HG03139 (cell line): Measurements from ENCODE around the gene RSU1.

Source experiments
- ATAC-seq: cut with Tn5 transposase; IDR thresholded peaks from one replicate; pipeline ENCODE4 v1.9.1; 2021; ENCODE audit not compliant: unreplicated experiment

RSU1 gene

DNA sequence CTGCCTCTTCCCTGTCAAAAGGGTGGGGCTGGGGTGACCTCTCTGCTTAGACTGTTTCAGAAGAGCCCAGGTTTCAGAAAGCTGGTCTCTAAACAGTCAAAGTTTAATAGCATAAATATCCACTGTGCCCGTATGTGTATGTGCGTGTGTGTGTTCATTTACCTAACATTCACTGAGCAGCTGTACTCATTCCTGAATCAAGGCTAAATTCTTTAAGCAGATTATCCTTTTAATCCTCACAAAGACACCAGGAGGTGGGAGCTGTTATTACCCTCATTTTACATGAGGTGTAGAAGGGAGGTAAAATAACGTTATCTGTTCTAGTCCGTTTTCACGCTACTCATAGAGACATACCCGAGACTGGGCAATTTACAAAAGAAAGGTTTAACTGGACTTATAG, 72.2 kb downstream of the RSU1 start:
- no peak for ATAC-seq

DNA sequence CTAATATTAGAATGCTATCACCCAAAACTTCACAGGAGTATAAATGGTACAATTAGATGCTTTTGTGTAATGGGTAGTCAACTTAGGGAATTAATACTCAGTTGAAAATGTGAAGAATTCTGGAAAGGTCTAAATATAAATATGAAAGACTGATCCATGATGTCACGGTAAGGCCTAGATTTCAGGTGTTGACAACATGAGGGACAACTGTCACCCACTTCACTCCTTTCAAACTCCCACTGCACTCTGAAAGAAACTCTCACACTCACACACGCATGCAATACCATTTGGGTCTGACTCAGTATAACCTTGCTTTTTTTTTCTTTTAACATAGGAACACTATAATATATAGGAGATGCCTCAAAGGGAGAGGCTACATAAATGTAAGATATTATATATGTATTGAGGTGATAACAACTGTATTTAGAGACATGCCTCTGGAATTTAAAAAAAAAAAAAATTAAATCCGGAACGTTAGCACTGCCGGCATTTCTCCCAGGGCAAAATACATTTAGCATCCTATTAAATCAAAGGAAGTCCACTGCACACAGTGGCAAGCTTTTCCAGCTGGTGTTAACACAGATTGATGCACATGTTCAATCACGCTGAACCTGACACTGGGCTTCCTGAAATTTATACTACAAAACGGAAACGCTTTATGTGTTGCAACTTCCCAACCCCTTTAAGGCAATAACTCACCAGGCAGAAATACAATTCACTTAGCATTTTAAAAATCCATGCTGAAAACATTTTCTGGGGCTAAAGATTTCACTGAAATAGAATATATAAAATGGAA, 74.9 kb downstream of the RSU1 start:
- no peak for ATAC-seq

DNA sequence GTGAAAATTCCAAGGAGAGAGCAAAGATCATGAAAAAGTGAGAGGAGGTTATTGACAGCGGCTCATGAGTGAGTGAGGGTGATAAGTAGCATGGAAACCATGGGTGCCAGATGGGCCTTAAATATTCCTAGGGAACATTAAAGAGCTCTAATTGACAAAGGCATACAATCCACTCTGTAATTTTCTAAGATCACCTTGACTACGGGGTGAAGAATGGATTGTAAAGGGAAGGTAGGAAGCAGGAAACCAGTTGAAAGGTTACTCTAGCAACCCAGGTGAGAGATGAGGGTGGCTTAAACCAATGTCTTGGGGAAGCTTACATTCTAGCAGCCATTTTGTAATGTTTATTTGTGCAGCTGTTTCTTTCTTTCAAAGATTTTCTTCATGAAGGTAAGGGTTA, 75.7 kb downstream of the RSU1 start:
- ATAC-seq, result no peak

DNA sequence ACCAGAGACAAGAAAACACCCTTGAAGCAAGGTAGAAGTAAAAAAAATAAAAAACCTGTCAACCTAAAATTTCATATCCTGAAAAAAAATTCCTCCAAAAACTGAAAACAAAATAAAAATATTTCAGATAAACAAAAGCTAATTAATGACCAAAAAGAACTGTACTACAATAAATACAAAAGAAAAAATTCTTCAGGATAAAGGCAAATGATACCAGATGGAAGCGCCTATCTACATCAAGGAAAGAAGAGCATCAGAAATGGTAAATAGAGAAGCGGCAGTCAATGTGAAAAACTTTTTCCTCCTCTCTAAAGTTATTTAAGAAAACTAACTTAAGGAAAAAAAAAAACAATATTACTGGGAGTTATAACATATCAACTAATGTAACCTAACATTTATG, 79.8 kb downstream of the RSU1 start:
- ATAC-seq, result no peak

DNA sequence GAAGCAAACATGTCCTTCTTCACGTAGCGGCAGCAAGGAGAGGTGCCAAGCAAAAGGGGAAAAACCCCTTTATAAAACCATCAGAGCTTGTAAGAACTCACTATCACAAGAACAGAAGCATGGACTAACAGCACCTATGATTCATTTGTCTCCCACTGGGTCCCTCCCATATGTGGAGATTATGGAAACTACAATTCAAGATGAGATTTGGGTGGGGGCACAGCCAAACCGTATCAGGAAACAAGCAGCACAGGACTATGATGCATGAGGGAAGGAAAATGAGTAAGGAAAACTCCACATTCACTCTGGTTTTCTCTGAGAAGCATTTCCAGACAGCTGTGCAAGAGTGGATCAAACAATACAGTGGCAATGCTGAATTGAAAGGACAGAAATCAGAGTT, 81.6 kb downstream of the RSU1 start:
- no peak for ATAC-seq

DNA sequence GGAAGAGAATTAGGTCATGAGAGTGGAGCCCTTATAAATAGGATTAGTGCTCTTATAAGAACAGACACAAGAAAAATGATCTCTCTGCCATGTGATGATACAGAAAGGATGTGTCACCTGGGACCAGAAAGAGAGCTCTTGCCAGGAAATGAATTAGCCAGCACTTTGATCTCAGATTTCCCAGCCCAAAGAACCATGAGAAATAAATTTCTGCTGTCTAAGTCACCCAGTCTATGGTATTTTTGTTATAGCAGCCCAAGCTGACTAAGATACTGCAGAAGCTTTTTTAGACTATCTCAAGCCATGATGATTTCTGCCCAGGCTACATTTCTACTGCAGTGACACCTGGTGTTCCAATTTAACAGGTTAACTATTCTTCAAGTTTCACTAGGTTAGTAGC, 84.8 kb downstream of the RSU1 start:
- ATAC-seq, result no peak

DNA sequence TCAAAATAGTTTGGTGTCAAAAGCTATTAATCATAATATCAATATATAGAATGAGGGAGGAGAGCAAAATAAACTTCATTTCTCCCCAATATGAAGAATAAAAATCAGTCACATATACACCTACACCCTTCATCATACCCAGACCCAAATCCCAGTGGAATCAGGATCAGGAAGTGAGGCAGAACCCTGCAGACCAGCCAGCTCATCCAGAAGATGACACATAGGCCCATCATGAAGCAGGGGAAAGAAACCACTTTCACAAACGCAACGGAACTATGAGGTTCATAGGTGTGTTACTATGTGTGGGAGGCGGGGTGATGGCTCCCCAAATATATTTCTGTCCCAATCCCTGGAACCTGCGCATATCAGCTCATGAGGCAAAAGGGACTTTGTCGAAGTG, 89.0 kb downstream of the RSU1 start:
- ATAC-seq, result no peak

DNA sequence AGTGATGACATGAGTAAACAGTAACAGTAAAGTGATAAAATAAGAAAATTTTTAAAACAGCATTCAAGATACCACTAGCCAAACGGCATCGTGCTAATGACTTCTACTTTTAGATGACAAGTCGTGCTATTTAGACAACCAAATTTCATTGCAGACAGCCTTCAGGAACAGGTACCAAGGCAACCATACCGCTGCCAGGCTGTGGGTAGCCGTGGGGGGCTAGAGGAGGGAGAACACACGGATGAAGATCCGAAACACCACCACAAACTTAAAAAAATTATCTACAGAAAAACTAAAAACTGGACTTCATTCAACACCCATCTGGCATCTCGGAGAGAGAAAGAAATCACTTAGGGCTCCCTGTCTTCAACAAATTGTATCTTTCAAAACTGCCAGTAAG, 89.6 kb downstream of the RSU1 start:
- ATAC-seq, result no peak

DNA sequence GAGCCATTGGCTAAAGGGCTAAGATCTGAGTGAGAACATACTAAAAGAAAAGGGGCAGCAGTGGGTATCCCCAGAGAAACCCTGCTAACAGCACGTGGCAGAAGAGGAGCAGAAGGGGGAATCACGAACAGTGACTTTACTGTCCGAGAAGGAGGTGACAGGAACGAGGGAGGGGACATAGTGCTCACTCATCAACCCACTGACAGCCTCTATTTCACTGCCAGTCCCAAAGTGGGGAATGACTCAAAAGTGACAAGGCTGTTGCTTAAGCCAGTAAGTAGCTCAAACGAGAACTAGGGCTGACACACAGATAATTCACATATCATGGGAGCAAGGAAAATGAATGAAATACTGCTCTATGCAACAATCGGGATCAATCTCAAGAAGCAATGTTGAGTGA, 92.7 kb downstream of the RSU1 start:
- ATAC-seq, result no peak

DNA sequence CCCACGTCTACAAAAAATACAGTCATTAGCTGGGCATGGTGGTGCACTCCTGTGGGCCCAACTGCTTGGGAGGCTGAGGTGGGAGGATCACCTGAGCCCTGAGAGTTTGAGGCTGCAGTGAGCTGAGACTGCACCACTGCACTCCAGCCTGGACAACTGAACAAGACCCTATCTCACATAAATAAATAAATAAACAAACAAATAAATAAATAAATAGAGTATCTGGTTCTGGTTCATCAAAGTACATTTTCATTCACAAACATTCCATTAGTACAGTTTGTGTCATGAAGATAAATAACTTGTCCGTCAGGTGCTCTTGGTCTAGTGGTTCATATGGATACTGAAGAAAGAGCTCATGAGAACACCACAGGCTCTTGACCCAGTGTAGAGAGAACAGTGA, 96.4 kb downstream of the RSU1 start:
- ATAC-seq, result no peak

DNA sequence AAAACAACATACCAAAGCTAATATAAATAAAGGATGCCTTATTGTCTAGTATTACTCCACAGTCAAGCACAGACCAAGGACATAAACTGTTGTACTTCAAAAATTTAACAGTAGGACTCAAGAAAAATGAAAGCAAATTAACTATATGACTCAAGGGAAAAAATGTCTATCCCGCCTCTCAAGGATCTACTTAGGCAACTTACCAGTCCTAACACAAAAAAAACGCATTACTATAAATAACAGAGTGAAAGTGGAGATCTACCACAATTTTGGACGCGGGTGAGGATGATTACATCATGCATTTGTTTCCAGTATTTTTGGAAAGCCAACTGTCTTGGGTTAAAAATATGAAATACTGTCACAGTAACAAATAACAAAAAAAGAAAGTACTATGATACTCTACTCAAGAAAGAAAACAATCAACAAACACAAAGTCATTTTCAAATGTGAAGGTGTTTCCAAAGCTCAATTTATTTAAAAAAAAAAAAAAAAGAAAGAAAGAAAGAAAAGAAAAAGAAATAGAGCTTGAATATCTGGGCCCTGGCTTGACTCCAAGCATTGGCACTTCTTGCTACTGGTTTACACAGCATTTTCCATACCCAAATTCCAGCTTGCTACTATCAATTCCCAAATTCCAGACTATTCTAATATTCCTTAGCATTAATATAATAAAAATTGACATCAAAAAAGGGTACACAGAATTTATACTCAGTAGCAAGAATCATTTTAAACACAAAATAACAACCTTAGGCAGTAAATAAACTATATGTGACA, 99.4 kb downstream of the RSU1 start:
- ATAC-seq, result no peak

DNA sequence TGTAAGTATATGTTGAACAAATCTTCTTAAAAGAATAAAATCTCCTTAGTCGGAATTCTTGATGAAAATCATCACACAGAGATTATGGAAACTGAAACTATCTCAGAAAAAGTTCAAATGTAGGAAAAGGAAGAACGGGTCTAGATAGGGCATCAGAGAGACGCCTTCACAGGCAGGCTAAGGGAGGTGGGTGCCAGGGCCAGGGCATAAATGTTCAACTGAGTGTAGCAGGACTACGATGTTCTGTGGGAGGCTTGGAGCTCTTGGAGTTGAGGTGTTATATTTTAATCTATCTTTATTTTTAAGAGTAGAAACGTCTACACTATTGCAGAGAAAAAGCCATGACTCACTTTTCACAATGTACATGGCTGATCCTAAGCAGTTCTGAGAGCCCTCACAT, 101.2 kb downstream of the RSU1 start:
- ATAC-seq, result no peak

DNA sequence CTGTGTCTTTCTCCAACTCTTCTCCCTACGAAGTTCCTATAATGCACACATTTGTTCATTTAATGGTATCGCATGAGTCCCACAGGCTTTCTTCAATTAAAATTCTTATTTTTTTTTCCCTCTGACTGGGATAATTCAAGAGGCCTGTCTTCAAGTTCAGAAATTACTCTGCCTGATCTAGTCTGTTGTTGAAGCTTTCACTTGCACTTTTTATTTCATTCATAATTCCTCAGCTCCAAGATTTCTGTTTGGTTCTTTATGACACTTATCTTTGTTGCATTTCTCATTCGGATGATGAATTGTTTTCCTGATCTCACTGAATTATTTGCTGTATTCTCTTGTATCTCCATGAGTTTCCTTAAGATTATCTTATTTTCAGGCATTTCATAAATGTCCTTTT, 103.9 kb downstream of the RSU1 start:
- no peak for ATAC-seq

DNA sequence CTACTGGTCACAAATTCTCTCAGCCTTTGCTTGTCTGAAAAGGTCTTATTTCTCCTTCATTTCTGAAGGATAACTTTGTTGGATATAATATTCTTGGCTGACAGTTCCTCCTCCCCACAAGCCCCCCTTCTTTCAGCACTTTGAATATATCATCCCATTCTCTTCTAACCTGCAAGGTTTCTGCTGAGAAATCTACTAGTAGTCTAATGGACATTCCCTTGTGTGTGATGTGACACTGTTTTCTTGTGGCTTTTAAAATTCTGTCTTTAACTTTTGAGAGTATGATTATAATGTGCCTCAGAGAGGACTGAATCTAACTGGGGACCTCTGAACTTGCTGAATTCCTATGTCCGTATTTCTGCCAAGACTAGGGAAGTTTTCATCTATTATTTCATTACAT, 104.3 kb downstream of the RSU1 start:
- no peak for ATAC-seq

DNA sequence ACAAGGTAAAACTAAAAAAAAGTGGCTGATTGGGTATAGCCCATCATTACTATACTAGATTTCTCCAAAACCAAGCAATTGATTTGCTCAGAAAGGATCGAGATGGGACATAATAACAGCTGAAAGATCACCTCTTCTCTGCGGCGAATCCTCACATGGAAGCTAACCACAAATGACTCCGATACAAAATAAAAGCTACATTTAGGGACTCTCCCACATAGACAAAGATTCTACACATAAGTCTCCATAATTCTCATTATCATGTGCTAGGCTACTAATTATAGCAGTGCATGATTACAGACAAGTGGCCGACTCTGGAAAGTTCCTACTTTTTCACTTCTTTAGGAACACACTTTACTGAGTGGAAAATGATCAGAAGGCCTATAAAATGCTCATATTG, 116.9 kb downstream of the RSU1 start:
- no peak for ATAC-seq

DNA sequence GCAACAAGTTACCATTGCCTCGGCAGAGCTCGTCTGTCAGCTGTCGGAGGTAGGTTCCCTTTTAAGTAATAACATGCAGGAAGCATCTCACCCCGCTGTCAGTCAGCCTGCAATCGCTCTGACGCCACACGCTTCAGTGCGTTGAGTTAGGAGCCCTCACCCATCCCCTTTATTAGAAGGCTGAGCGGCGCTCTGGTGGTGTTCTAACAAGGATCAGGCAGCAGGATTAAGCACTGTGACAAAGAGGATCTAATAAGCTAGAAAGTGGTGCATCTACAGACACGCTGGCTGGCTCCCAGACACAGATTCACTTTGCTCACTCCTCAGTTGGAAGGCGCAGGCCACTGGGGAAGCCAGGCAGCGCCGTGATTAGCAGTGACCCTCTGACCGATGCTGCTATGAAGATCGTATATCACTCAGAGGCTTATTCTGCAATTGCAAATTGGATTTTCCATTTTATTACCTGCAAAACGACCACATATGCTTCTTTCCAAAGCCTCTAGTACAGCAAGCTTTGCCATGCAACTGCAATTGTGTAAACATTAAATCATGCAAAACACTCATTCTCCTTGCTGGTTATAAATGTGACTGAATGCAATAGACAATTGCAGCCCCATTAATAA, 117.7 kb downstream of the RSU1 start:
- ATAC-seq, result no peak

DNA sequence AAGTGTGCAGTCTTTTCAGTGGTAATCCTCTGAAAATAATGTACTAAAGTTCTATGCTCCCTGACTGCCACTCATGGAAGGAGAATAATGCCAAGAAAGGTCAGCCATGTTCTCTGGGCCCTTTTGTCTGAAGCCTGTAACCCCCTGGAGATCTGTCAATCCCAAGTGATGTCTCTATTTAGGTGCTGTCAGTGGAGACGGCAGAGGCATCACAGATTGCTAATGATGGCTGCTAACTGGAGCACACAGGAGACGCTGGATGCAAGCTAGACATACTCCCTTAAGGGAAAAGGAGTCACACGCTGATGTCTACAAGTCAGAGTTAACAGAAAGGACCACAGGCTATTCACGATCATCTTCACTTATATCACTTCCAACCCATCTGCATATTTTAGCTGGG, 118.8 kb downstream of the RSU1 start:
- no peak for ATAC-seq

DNA sequence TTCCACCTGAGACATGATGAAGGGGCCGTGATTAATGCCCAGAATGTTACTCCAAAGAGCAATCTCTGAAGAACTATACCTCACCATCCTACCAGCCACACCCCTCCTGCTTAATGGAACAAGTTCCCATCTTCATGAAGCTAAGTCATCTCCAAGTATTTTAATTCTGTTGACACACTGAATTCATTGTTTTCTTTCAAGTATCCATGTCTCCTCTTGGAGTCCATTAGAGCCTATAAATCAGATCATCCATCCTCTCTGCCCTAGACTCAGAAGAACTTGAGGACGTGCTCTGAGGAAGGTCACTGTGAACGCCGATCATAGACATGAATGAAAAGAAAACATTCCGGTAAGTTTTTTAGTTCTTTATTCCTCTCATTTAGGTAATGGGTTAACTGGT, 126.8 kb downstream of the RSU1 start:
- no peak for ATAC-seq

DNA sequence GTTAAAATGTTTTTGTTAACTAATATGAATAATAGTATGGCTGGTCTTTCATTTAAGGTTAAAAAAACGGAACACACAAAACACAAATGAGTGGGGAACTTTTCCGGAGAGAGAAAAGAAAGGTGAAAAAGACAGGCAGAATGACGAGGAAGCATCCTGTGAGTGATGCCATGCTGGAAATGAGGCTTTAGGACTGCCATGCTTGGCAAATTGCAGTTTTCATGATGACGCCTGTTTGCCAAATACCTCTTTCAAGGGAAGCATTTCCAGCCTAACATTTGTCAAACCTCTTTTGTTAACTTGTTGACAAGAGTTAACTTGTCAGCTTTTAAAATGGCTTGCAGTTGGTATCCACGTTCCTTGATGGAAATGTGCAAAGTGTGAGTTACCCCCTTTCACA, 127.5 kb downstream of the RSU1 start:
- ATAC-seq, result no peak

DNA sequence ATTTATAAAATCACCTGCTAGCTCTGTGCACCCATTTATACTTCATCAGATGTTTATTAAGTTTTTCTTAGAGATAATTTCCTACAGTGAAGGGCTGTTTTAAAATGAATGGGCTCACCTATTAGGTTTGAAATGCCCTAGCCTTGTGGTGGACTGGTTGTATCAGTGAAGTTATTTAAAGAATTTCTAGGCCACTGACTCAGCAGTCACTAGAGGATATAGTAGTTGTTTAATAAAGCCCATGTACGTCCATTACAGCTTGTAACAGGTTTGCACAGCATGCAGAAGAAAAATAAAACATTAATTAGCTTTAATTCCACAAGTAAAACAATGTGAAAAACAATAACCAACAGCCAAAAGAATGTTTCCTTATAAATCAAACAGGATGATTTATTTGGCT, 128.0 kb downstream of the RSU1 start:
- no peak for ATAC-seq

DNA sequence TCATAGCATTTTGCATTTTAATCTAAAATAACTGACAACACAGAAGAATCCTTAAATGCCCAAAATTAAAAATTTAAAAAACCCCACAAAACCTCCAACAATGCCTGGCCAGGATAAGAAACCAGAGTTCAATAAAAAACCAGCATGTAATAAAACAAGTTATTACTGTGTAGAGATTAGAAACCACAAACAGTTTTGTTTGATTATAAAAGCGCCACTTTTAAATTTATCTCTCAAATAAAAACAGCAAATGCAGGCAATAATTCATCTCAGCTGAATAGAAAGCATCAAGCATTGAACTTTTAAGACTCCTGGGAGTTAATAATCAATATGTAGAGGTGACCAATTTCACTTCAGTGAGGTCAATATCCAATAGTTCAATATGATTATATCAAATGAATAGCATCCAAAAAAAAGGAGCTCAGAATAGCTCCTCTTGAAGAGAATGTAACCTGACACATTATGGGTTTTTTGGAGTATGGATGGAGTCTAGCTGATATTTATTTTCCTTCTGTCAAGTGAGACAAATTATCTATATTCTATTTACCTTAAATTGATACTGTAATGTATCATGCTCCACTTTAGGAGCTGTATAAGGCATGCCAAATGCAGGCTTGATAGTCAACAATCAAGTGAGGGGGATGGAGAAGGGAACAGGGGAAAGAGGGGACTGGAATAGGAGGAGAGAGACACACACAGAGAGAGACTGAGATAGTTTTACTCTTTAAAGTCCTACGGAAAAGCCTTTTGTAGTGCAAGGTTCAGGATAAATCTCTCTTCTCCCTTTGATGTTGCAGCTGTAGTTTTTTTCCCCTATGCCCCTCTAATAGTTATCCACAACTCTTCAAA, 130.9 kb downstream of the RSU1 start:
- no peak for ATAC-seq
